ENCODE measurements around the gene HS2ST1.

DNA sequence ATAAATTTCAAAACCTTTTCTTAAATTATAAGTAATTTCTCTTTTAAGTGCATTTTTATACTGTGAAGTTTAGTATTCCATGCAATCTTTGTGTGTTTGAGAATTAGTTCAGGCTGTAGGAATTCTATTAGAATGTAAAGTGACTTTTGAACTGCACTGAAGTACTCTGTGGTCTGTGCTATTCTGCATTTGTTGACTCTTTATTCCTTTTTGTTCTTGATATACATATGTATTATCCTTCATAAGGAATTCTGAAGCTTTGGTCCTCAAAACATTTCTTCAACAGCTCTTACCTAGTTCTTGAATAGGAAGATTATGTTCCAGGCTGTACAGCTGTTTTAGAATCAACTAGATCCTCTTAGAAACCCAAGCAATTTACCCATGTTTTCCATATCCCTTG is 158.0 kb downstream of the HS2ST1 start:
- TF ChIP-seq, protein P1, sequence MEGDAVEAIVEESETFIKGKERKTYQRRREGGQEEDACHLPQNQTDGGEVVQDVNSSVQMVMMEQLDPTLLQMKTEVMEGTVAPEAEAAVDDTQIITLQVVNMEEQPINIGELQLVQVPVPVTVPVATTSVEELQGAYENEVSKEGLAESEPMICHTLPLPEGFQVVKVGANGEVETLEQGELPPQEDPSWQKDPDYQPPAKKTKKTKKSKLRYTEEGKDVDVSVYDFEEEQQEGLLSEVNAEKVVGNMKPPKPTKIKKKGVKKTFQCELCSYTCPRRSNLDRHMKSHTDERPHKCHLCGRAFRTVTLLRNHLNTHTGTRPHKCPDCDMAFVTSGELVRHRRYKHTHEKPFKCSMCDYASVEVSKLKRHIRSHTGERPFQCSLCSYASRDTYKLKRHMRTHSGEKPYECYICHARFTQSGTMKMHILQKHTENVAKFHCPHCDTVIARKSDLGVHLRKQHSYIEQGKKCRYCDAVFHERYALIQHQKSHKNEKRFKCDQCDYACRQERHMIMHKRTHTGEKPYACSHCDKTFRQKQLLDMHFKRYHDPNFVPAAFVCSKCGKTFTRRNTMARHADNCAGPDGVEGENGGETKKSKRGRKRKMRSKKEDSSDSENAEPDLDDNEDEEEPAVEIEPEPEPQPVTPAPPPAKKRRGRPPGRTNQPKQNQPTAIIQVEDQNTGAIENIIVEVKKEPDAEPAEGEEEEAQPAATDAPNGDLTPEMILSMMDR (IDR thresholded peaks at IDR 0.05): no peak
- no peak for TF ChIP-seq POLR2A (IDR thresholded peaks at IDR 0.05)

Measured in thyroid gland (tissue), 4 donors.